Measurements from ENCODE around the gene UBE3D.

The UBE3D gene

GRCh38 chr6:82987416-82987815 is 78.2 kb downstream of the UBE3D start:
- Histone ChIP-seq H3F3A (ENCODE audit: control insufficient read depth, insufficient read depth) (no peaks in the 10 kb centered on the region), H3K9me3 (ENCODE audit: control insufficient read depth, insufficient read depth, low read length) (no peaks in the 10 kb centered on the region), H3K4me1 (ENCODE audit: control insufficient read depth, low read length) (no peaks in the 10 kb centered on the region), H3K27ac (ENCODE audit: low read depth, low read length) (no peak overlapping the region), H3K9me2 (replicated peaks; ENCODE audit: control insufficient read depth, low read length) (no peaks in the 10 kb centered on the region), H4K20me1 (ENCODE audit: control insufficient read depth, insufficient read depth, low read depth, low read length) (no peaks in the 10 kb centered on the region), H3K4me2 (ENCODE audit: low read length) (no peak overlapping the region), H3K27me3 (ENCODE audit: control insufficient read depth, low read length) (no peaks in the 10 kb centered on the region), H3K79me2 (ENCODE audit: control insufficient read depth, low read length) (no peaks in the 10 kb centered on the region), H3K4me3 (ENCODE audit: low read length) (no peak overlapping the region), H3K36me3 (ENCODE audit: control insufficient read depth, low read length) (no peaks in the 10 kb centered on the region)
- TF ChIP-seq EZH2phosphoT487 (IDR thresholded peaks at IDR 0.05; ENCODE audit: borderline replicate concordance, low read length) (no peak), CTCF (IDR thresholded peaks at IDR 0.05; ENCODE audit: low read depth, low read length, poor library complexity, severe bottlenecking) (no peak)

- H3K79me2 ChIP-seq (ENCODE audit: control insufficient read depth, low read length): no peaks in the 10 kb centered on the region
- TF ChIP-seq CTCF (IDR thresholded peaks at IDR 0.05; ENCODE audit: low read depth, low read length, poor library complexity, severe bottlenecking) (no peak), EZH2phosphoT487 (IDR thresholded peaks at IDR 0.05; ENCODE audit: borderline replicate concordance, low read length) (no peak)
- no peaks in the 10 kb centered on the region for H3K9me3 ChIP-seq (ENCODE audit: control insufficient read depth, insufficient read depth, low read length)
- no peaks in the 10 kb centered on the region for H3F3A ChIP-seq (ENCODE audit: control insufficient read depth, insufficient read depth)
- no peaks in the 10 kb centered on the region for H3K36me3 ChIP-seq (ENCODE audit: control insufficient read depth, low read length)
- H4K20me1 ChIP-seq (ENCODE audit: control insufficient read depth, insufficient read depth, low read depth, low read length): no peaks in the 10 kb centered on the region
- H3K4me3 ChIP-seq (ENCODE audit: low read length): no peak overlapping the region
- H3K4me1 ChIP-seq (ENCODE audit: control insufficient read depth, low read length): no peaks in the 10 kb centered on the region
- no peaks in the 10 kb centered on the region for H3K27me3 ChIP-seq (ENCODE audit: control insufficient read depth, low read length)
- no peak overlapping the region for H3K4me2 ChIP-seq (ENCODE audit: low read length)
- no peaks in the 10 kb centered on the region for H3K9me2 ChIP-seq (replicated peaks; ENCODE audit: control insufficient read depth, low read length)
- no peak overlapping the region for H3K27ac ChIP-seq (ENCODE audit: low read depth, low read length)
These were observed 80.9 kb downstream of the UBE3D start for GRCh38 chr6:82984720-82985119.

GRCh38 chr6:82980086-82980485 is 85.6 kb downstream of the UBE3D start:
- Histone ChIP-seq H3K36me3 (ENCODE audit: control insufficient read depth, low read length) (no peaks in the 10 kb centered on the region), H3K79me2 (ENCODE audit: control insufficient read depth, low read length) (no peaks in the 10 kb centered on the region), H3K9me3 (ENCODE audit: control insufficient read depth, insufficient read depth, low read length) (no peaks in the 10 kb centered on the region), H3K27ac (ENCODE audit: low read depth, low read length) (no peak overlapping the region), H4K20me1 (ENCODE audit: control insufficient read depth, insufficient read depth, low read depth, low read length) (no peaks in the 10 kb centered on the region), H3K4me3 (ENCODE audit: low read length) (no peak overlapping the region), H3F3A (ENCODE audit: control insufficient read depth, insufficient read depth) (no peaks in the 10 kb centered on the region), H3K4me2 (ENCODE audit: low read length) (no peak overlapping the region), H3K4me1 (ENCODE audit: control insufficient read depth, low read length) (0 out of 2 replicates have a peak, but pooled peaks cover 5% of the 10 kb centered on the region), H3K27me3 (ENCODE audit: control insufficient read depth, low read length) (no peaks in the 10 kb centered on the region), H3K9me2 (replicated peaks; ENCODE audit: control insufficient read depth, low read length) (no peaks in the 10 kb centered on the region)
- TF ChIP-seq EZH2phosphoT487 (IDR thresholded peaks at IDR 0.05; ENCODE audit: borderline replicate concordance, low read length) (no peak), CTCF (IDR thresholded peaks at IDR 0.05; ENCODE audit: low read depth, low read length, poor library complexity, severe bottlenecking) (no peak)

- H3K4me1 ChIP-seq (ENCODE audit: control insufficient read depth, low read length): 0 out of 2 replicates have a peak, but pooled peaks cover 5% of the 10 kb centered on the region
- H3K9me3 ChIP-seq (ENCODE audit: control insufficient read depth, insufficient read depth, low read length): no peaks in the 10 kb centered on the region
- H3K36me3 ChIP-seq (ENCODE audit: control insufficient read depth, low read length): no peaks in the 10 kb centered on the region
- TF ChIP-seq EZH2phosphoT487 (IDR thresholded peaks at IDR 0.05; ENCODE audit: borderline replicate concordance, low read length): no peak
- TF ChIP-seq CTCF (IDR thresholded peaks at IDR 0.05; ENCODE audit: low read depth, low read length, poor library complexity, severe bottlenecking): no peak
- no peaks in the 10 kb centered on the region for H3K27me3 ChIP-seq (ENCODE audit: control insufficient read depth, low read length)
- H3K4me2 ChIP-seq (ENCODE audit: low read length): no peak overlapping the region
- no peaks in the 10 kb centered on the region for H3F3A ChIP-seq (ENCODE audit: control insufficient read depth, insufficient read depth)
- H3K4me3 ChIP-seq (ENCODE audit: low read length): no peak overlapping the region
- H3K9me2 ChIP-seq (replicated peaks; ENCODE audit: control insufficient read depth, low read length): no peaks in the 10 kb centered on the region
- H3K79me2 ChIP-seq (ENCODE audit: control insufficient read depth, low read length): no peaks in the 10 kb centered on the region
- no peak overlapping the region for H3K27ac ChIP-seq (ENCODE audit: low read depth, low read length)
- H4K20me1 ChIP-seq (ENCODE audit: control insufficient read depth, insufficient read depth, low read depth, low read length): no peaks in the 10 kb centered on the region
These were observed 86.0 kb downstream of the UBE3D start for GRCh38 chr6:82979657-82980056.
